Lower lobe of right lung (tissue), 2 donors: ENCODE results near the gene ALOX12. TPM values are rescaled to one million over a fixed set of nuclear protein-coding genes. Genes with fewer than 3 reads are reported as not detected.

ENCODE experiments used
- ATAC-seq, 2 donors: fragments of 200-7000 bp; cut with Tn5 transposase; one replicate each; pipeline ENCODE4 v1.9.1; 2020 to 2022; ENCODE audit warnings: mild to moderate bottlenecking in 2 of 2, moderate library complexity in 2 of 2
- DNase-seq: peaks from one replicate; pipeline ENCODE4 v3.0.0-alpha.2; 2020
- H3K27ac ChIP-seq: fragments of 200-600 bp; one replicate; pipeline ENCODE4 v1.8.0; 2022
- H3K27me3 ChIP-seq: fragments of 200-600 bp; one replicate; pipeline ENCODE4 v1.8.0; 2022; ENCODE audit warnings: low read depth
- H3K36me3 ChIP-seq: fragments of 200-600 bp; one replicate; pipeline ENCODE4 v1.8.0; 2022; ENCODE audit warnings: mild to moderate bottlenecking
- H3K4me1 ChIP-seq: fragments of 200-600 bp; one replicate; pipeline ENCODE4 v1.8.0; 2022
- H3K4me3 ChIP-seq: fragments of 200-600 bp; one replicate; pipeline ENCODE4 v1.8.0; 2022; ENCODE audit warnings: mild to moderate bottlenecking
- H3K9me3 ChIP-seq: fragments of 200-600 bp; one replicate; pipeline ENCODE4 v1.8.0; 2022
- intact Hi-C: fragments of 100-400 bp; cut with DNase I; formaldehyde crosslinking; loops from one replicate; pipeline ENCODE4 v1.11.0; 2022
- total RNA-seq: library from RNA; stranded (reverse); fragmentation: NEBNext Ultra II Directional; extraction: Animal tissue kit (Norgen Biotek cat#: 25700); gene quantifications from one replicate; pipeline ENCODE4 v1.2.1, GENCODE V29; 2021
- TF ChIP-seq, protein P1 (sequence below): fragments of 200-600 bp; IDR thresholded peaks from one replicate; pipeline ENCODE4 v1.8.0; 2022; ENCODE audit warnings: antibody characterized with exemption, mild to moderate bottlenecking
- donor health status: DM: no; HTN: yes; CAD: no; lungs with severe emphysema.

ALOX12 gene
- total RNA-seq, 1 donor from 2014 or later: 0.86 TPM

DNA sequence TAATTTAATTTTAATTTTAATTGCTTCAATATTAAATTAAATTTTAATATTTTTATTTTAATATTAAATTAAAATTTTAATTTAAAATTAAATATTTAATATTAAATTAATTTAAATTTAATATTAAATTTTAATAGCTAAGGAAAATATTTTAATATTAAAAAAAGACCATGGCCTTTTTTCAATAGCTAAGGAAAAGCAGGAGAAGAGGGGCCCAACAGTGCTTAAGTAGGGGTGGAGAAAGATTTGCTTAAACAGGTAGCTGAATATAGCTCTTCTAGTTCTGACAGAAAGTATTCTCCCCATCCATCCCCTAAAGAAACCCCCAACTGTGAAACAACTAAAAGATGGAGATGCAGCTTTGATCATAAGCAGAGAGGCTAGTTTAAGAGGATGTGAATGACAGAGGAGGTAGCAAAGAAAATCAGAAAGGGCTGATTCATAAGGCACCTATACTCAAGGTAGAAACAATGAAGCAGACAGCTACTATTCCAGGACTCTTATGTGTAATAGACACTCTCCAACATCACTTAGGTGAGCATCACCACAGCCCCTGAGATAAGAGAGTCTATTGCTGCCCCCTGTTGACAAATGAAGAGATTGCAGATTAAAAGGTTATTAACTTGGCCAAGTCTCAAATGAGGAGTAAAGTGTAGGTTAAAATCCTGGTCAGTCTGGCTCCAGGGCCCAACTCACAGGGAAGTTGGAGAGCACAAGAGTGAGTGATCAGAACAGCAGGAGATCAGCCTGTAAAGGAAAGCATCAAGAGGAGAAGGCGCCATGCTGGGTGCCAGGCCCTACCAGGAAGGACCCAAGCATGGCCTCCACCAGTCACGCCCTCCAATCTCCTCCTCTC is 8.8 kb downstream of the ALOX12 start:
- peak; percentile 81 to 85 for ATAC-seq
- H3K27me3 ChIP-seq: no peaks in the 10 kb centered on the region
- no peak overlapping the region for H3K4me3 ChIP-seq
- H3K9me3 ChIP-seq: no peaks in the 10 kb centered on the region
- peaks cover 58% of the 10 kb centered on the region for H3K36me3 ChIP-seq
- H3K4me1 ChIP-seq: peaks cover under 1% of the 10 kb centered on the region
- intact Hi-C loops: loop anchor here (10.0 kb wide), 1 partner anchor 90 kb away; no protein-coding TSS in a partner anchor
- TF ChIP-seq, protein P1, sequence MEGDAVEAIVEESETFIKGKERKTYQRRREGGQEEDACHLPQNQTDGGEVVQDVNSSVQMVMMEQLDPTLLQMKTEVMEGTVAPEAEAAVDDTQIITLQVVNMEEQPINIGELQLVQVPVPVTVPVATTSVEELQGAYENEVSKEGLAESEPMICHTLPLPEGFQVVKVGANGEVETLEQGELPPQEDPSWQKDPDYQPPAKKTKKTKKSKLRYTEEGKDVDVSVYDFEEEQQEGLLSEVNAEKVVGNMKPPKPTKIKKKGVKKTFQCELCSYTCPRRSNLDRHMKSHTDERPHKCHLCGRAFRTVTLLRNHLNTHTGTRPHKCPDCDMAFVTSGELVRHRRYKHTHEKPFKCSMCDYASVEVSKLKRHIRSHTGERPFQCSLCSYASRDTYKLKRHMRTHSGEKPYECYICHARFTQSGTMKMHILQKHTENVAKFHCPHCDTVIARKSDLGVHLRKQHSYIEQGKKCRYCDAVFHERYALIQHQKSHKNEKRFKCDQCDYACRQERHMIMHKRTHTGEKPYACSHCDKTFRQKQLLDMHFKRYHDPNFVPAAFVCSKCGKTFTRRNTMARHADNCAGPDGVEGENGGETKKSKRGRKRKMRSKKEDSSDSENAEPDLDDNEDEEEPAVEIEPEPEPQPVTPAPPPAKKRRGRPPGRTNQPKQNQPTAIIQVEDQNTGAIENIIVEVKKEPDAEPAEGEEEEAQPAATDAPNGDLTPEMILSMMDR: peak; percentile 70
- H3K27ac ChIP-seq: no peak overlapping the region
- no peak for DNase-seq

DNA sequence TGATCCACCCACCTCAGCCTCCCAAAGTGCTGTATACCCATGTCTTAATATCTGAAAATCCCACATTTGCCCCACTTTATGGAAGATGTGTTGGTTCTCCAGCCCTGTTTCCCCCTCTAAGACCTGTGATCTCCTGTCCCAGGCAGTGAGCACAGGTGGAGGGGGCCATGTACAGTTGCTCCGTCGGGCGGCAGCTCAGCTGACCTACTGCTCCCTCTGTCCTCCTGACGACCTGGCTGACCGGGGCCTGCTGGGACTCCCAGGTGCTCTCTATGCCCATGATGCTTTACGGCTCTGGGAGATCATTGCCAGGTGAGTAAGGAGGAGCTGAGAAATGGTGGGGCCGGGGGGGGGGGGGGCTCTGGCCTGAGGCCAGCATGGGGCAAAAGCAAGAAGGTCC is 9.9 kb downstream of the ALOX12 start:
- DNase-seq (no peak), ATAC-seq (no peak)
- TF ChIP-seq, protein P1: no peak
- Histone ChIP-seq H3K4me1 (peaks cover 12% of the 10 kb centered on the region), H3K4me3 (no peak overlapping the region), H3K27ac (no peak overlapping the region), H3K27me3 (no peaks in the 10 kb centered on the region), H3K36me3 (peaks cover 48% of the 10 kb centered on the region), H3K9me3 (no peaks in the 10 kb centered on the region)
- intact Hi-C loops: loop anchor here (10.0 kb wide), 1 partner anchor 91 kb away; no protein-coding TSS in a partner anchor

DNA sequence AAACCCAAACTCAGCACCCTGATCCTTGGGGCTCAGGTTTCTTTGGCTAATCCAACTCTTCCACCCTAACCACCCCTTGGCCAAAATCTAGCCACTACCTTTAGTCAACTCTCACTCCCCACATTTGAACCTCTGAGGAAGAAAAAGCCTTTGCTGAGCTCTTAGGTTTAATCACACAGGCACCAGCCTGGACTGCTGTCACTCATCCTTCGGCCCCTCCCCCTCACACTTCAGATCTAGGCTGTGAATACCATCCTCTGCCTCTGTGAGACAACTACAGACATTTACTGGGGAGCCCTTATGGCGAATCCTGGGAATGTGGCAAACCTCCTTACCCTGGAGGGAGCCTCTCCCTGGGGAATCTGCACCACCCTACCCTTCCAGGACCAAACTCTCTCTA is 11.3 kb downstream of the ALOX12 start:
- H3K9me3 ChIP-seq: no peaks in the 10 kb centered on the region
- no peak for ATAC-seq
- H3K4me3 ChIP-seq: no peak overlapping the region
- no peak for DNase-seq
- H3K36me3 ChIP-seq: peaks cover 33% of the 10 kb centered on the region
- peaks cover 22% of the 10 kb centered on the region for H3K4me1 ChIP-seq
- TF ChIP-seq, protein P1: no peak
- no peaks in the 10 kb centered on the region for H3K27me3 ChIP-seq
- intact Hi-C loops: loop anchor here (10.0 kb wide), 1 partner anchor 92 kb away; no protein-coding TSS in a partner anchor
- H3K27ac ChIP-seq: no peak overlapping the region

DNA sequence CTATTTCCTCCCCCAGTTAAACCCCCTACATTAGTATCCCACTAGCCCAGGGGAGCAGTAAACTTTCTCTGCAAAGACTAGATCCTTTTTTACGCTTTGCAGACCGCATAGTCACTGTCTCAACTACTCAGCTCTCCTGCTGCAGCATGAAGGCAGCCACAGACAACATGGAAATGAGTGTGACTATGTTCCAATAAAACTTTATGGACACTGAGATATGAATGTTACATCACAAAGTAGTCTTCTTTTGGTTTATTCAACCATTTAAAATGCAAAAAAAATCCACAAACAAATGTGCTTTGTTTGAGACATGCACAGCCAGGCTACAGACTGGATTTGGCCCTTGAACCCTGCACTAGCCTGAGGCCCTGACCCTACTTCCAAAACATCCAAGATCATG is 14.7 kb downstream of the ALOX12 start:
- no peak overlapping the region for H3K27ac ChIP-seq
- TF ChIP-seq, protein P1: no peak
- intact Hi-C loops: no loop called here
- no peaks in the 10 kb centered on the region for H3K9me3 ChIP-seq
- H3K4me3 ChIP-seq: peak overlapping the region; percentile 72
- no peaks in the 10 kb centered on the region for H3K27me3 ChIP-seq
- peaks cover 35% of the 10 kb centered on the region for H3K4me1 ChIP-seq
- no peak for ATAC-seq
- H3K36me3 ChIP-seq: peaks cover 17% of the 10 kb centered on the region
- no peak for DNase-seq

DNA sequence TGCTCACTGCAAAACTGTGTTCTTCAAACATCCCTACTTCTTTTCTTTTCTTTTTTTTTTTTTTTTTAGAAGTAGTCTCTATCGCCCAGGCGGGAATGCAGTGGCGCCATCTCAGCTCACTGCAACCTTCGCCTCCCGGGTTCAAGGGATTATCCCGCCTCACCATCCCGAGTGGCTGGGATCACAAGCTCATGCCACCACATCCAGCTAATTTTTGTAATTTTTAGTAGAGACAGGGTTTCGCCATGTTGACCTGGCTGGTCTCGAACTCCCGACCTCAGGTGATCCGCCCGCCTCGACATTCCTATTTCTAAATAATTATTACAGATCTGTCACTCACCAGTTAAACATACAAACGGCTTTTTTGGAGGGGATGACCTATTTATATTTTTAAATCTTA is 15.6 kb downstream of the ALOX12 start:
- Histone ChIP-seq H3K27me3 (no peaks in the 10 kb centered on the region), H3K4me1 (peaks cover 42% of the 10 kb centered on the region), H3K36me3 (peaks cover 17% of the 10 kb centered on the region), H3K9me3 (no peaks in the 10 kb centered on the region), H3K4me3 (peak overlapping the region; percentile 72), H3K27ac (peak overlapping the region; percentile 97)
- TF ChIP-seq, protein P1: no peak
- DNase-seq: no peak
- intact Hi-C loops: no loop called here
- ATAC-seq: no peak
